Smooth muscle cell (in vitro differentiated cells): ENCODE measurements around the gene KAT5. TPM values are rescaled to one million over a fixed set of nuclear protein-coding genes. Genes with fewer than 3 reads are reported as not detected.
"Not testable (repeated sequence)": the region's sequence is repeated elsewhere in the genome, so short reads cannot be mapped to it uniquely, and the experiment has no call there.

ENCODE experiments used
- DNase-seq: peaks from one replicate; lab custom pipeline; 2025; ENCODE audit not compliant: unreplicated experiment; lab: John Stamatoyannopoulos, UW
- H2AFZ ChIP-seq: fragments of 200-600 bp; sonication (generic); 2 replicates; pipeline ENCODE4 v1.6.0; 2016; ENCODE audit warnings: antibody characterized with exemption, low read depth, mild to moderate bottlenecking
- H3F3A ChIP-seq: fragments of 200-600 bp; sonication (generic); 2 replicates; pipeline ENCODE4 v1.6.0; 2017; ENCODE audit warnings: antibody characterized with exemption, low read depth
- H3K27ac ChIP-seq: fragments of 200-600 bp; sonication (generic); 2 replicates; pipeline ENCODE4 v1.5.1; 2016; ENCODE audit warnings: low read depth, mild to moderate bottlenecking
- H3K27me3 ChIP-seq: fragments of 200-600 bp; sonication (generic); 2 replicates; pipeline ENCODE4 v1.6.1; 2016; ENCODE audit warnings: low read depth, mild to moderate bottlenecking
- H3K36me3 ChIP-seq: fragments of 200-600 bp; sonication (generic); 2 replicates; pipeline ENCODE4 v1.5.1; 2016; ENCODE audit warnings: low read depth
- H3K4me1 ChIP-seq: fragments of 200-600 bp; sonication (generic); 2 replicates; pipeline ENCODE4 v1.5.1; 2016; ENCODE audit warnings: low read depth
- H3K4me2 ChIP-seq: fragments of 200-600 bp; sonication (generic); 2 replicates; pipeline ENCODE4 v1.6.0; 2016; ENCODE audit warnings: mild to moderate bottlenecking
- H3K4me3 ChIP-seq: fragments of 200-600 bp; sonication (generic); 2 replicates; pipeline ENCODE4 v1.5.1; 2016; ENCODE audit warnings: mild to moderate bottlenecking
- H3K79me2 ChIP-seq: fragments of 200-600 bp; sonication (generic); 2 replicates; pipeline ENCODE4 v1.6.0; 2016; ENCODE audit warnings: low read depth, mild to moderate bottlenecking
- H3K9ac ChIP-seq: fragments of 200-600 bp; sonication (generic); 2 replicates; pipeline ENCODE4 v1.6.0; 2016; ENCODE audit warnings: low read depth
- H3K9me3 ChIP-seq: fragments of 200-600 bp; sonication (generic); replicated peaks from 2 replicates; pipeline ENCODE4 v1.5.1; 2016; ENCODE audit warnings: low read depth
- H4K20me1 ChIP-seq: fragments of 200-600 bp; sonication (generic); 2 replicates; pipeline ENCODE4 v1.6.0; 2016; ENCODE audit warnings: low read depth
- WGBS: methylation state at CpG from one replicate; pipeline ENCODE4 v1.1.7; 2016; ENCODE audit warnings: low lambda C conversion rate; 5-methylcytosine and 5-hydroxymethylcytosine counted together
- polyA plus RNA-seq: library from polyadenylated mRNA; unstranded; fragments of >200 nt; fragmentation: Nextera tagmentation; extraction: Ambion mirVana; gene quantifications from 2 replicates; pipeline ENCODE4 v1.2.1, GENCODE V29; 2016
- total RNA-seq: library from RNA; depleted of rRNA; stranded (reverse); fragments of >200 nt; gene quantifications from 2 replicates; pipeline ENCODE4 v1.2.3, GENCODE V29; 2014
- TF ChIP-seq, protein P1 (sequence below): fragments of 200-600 bp; sonication (generic); IDR thresholded peaks from 2 replicates; pipeline ENCODE4 v1.5.1; 2017; ENCODE audit warnings: borderline replicate concordance, mild to moderate bottlenecking, antibody characterized with exemption; ENCODE audit not compliant: insufficient read depth, poor library complexity, severe bottlenecking

The KAT5 gene
- total and polyA plus RNA-seq, 2 experiments from 2014 or later = 37.0 to 38.8 TPM

DNA sequence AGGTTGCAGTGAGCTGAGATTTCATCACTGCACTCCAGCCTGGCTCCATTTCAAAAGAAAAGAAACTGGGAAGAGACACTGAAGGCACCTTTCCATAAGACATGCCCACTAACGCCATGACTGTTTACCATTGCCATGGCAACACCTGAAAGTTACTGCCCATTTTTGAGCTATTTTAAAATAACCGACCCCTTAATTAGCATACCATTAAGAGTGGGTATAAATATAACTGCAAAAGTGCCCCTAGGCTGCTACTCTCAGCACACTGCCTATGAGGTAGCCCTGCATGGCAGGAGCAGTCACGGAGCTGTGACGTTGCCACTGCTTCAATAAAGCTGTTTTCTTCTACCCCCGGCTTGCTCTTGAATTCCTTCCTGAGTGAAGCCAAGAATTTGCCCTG is 18.4 kb downstream of the KAT5 start:
- H3K36me3 ChIP-seq = no peaks in the 10 kb centered on the region
- H3K4me1 ChIP-seq = no peaks in the 10 kb centered on the region
- H3K9ac ChIP-seq = no peak overlapping the region
- TF ChIP-seq, protein P1, sequence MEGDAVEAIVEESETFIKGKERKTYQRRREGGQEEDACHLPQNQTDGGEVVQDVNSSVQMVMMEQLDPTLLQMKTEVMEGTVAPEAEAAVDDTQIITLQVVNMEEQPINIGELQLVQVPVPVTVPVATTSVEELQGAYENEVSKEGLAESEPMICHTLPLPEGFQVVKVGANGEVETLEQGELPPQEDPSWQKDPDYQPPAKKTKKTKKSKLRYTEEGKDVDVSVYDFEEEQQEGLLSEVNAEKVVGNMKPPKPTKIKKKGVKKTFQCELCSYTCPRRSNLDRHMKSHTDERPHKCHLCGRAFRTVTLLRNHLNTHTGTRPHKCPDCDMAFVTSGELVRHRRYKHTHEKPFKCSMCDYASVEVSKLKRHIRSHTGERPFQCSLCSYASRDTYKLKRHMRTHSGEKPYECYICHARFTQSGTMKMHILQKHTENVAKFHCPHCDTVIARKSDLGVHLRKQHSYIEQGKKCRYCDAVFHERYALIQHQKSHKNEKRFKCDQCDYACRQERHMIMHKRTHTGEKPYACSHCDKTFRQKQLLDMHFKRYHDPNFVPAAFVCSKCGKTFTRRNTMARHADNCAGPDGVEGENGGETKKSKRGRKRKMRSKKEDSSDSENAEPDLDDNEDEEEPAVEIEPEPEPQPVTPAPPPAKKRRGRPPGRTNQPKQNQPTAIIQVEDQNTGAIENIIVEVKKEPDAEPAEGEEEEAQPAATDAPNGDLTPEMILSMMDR = no peak
- H2AFZ ChIP-seq = no peak overlapping the region
- H3K27ac ChIP-seq = no peak overlapping the region
- no peaks in the 10 kb centered on the region for H3F3A ChIP-seq
- no peaks in the 10 kb centered on the region for H3K79me2 ChIP-seq
- H3K4me2 ChIP-seq = no peak overlapping the region
- H3K27me3 ChIP-seq = no peaks in the 10 kb centered on the region
- no peak overlapping the region for H3K4me3 ChIP-seq
- no peak for DNase-seq
- 78% methylated on average over 5 of the region's 5 CpGs for WGBS
- H3K9me3 ChIP-seq = no peaks in the 10 kb centered on the region
- H4K20me1 ChIP-seq = no peaks in the 10 kb centered on the region

DNA sequence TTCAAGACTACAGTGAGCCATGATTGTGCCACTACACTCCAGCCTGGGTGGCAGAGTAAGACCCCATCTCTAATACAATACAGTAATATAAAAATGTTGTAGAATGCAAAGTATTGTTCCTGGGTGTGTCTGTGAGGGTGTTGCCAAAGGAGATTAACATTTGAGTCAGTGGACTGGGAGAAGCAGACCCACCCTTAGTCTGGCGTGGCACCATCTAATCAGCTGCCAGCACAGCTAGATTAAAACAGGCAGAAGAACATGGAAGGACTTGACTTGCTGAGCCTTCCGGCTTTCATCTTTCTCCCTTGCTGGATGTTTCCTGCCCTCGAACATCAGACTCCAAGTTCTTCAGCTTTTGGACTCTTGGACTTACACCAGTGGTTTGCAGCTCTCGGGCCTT is 23.1 kb downstream of the KAT5 start:
- H3K27ac ChIP-seq, H3K9ac ChIP-seq, H3K4me3 ChIP-seq, DNase-seq, H2AFZ ChIP-seq, H4K20me1 ChIP-seq, H3K4me1 ChIP-seq, H3K9me3 ChIP-seq, H3K36me3 ChIP-seq, H3F3A ChIP-seq, H3K27me3 ChIP-seq, H3K4me2 ChIP-seq, H3K79me2 ChIP-seq: not testable (repeated sequence)
- 85% methylated on average over 4 of the region's 4 CpGs for WGBS

DNA sequence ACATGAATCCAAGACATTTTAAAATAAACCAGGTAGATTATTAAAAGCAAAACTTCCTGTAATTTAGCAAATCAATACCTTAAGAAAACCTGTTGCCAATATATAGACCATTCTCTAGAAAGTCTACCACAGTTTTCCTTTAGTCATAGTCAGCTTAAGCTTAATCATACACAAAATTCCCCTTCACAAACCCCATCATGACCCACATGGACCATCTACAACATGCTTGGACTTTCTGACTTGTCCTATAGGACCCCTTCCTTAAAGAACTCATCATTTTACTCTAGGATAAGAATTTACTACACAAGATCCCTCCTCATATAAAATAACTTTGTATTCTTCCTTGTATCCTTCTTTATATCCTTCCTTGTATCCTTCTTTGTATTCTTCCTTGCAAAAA is 24.8 kb downstream of the KAT5 start:
- TF ChIP-seq, protein P1 = no peak
- Histone ChIP-seq H2AFZ (no peak overlapping the region), H3K9ac (no peak overlapping the region), H3K9me3 (no peaks in the 10 kb centered on the region), H3K4me1 (no peaks in the 10 kb centered on the region), H3K4me2 (no peak overlapping the region), H3K4me3 (no peak overlapping the region), H3K27ac (no peak overlapping the region), H3K79me2 (no peaks in the 10 kb centered on the region), H3K36me3 (no peaks in the 10 kb centered on the region), H3F3A (no peaks in the 10 kb centered on the region), H4K20me1 (no peaks in the 10 kb centered on the region), H3K27me3 (no peaks in the 10 kb centered on the region)
- no peak for DNase-seq

DNA sequence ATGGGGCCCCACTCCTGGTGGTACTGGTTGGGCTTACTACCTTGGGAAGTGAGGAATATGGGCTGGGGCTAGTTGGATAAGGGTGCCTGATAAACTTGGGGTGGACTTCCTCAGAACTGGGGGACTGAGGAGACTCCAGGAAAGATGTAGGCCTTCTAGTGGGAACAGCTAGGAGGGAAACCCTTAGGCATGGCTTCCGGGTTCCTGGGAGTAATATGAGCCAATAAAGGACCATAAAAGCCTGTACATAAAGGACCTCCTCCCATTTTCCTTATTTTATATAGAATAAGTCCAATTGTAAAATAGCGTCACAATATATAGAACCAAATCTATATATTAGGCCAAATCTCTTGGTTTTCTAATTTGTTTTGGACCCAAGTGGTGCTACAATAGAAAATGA is 27.0 kb downstream of the KAT5 start:
- TF ChIP-seq, protein P1 = no peak
- Histone ChIP-seq H3K9me3 (no peaks in the 10 kb centered on the region), H2AFZ (no peak overlapping the region), H3K27ac (no peak overlapping the region), H3K4me1 (no peaks in the 10 kb centered on the region), H4K20me1 (no peaks in the 10 kb centered on the region), H3F3A (no peaks in the 10 kb centered on the region), H3K27me3 (no peaks in the 10 kb centered on the region), H3K9ac (no peak overlapping the region), H3K4me2 (no peak overlapping the region), H3K36me3 (no peaks in the 10 kb centered on the region), H3K79me2 (no peaks in the 10 kb centered on the region), H3K4me3 (no peak overlapping the region)
- DNase-seq = no peak
- 94% methylated on average over 2 of the region's 2 CpGs for WGBS
